OCI-LY3 (cell line): ENCODE measurements around the gene RNFT2.

Experiments used
- H2AFZ ChIP-seq: fragments of 200-600, 300-600 bp; shearing (Covaris generic); 2 replicates; pipeline ENCODE4 v1.6.0; 2014; ENCODE audit warnings: antibody characterized with exemption, low read depth, low read length
- H3K27ac ChIP-seq: fragments of 200-600, 300-600 bp; sonication (generic); 2 replicates; pipeline ENCODE4 v1.5.1; 2014; ENCODE audit warnings: mild to moderate bottlenecking, low read length, moderate library complexity, mixed read lengths
- H3K27me3 ChIP-seq: fragments of 200-600, 300-600 bp; sonication (generic); 2 replicates; pipeline ENCODE4 v1.6.1; 2014; ENCODE audit warnings: low read depth, low read length, mixed read lengths
- H3K36me3 ChIP-seq: fragments of 200-600, 300-600 bp; sonication (generic); replicated peaks from 2 replicates; pipeline ENCODE3; 2014; ENCODE audit warnings: low read depth, low read length, mixed read lengths
- H3K4me1 ChIP-seq: fragments of 300-600, 200-600 bp; sonication (generic); 2 replicates; pipeline ENCODE4 v1.6.1; 2014; ENCODE audit warnings: low read length, mixed read lengths
- H3K4me2 ChIP-seq: fragments of 200-600, 300-600 bp; sonication (generic); 2 replicates; pipeline ENCODE4 v1.6.1; 2014; ENCODE audit warnings: low read length, mixed read lengths
- H3K4me3 ChIP-seq: fragments of 300-600, 200-600 bp; sonication (generic); 2 replicates; pipeline ENCODE4 v1.5.1; 2014; ENCODE audit warnings: antibody characterized with exemption, mild to moderate bottlenecking, low read length, moderate library complexity
- H3K79me2 ChIP-seq: fragments of 300-600, 200-600 bp; shearing (Covaris generic); 2 replicates; pipeline ENCODE4 v1.6.1; 2014; ENCODE audit warnings: mild to moderate bottlenecking, low read length, mixed read lengths
- H3K9ac ChIP-seq: fragments of 300-600, 200-600 bp; shearing (Covaris generic); 2 replicates; pipeline ENCODE4 v1.6.0; 2014; ENCODE audit warnings: mild to moderate bottlenecking, low read length, moderate library complexity
- H3K9me3 ChIP-seq: fragments of 200-600, 300-600 bp; shearing (Covaris generic); 2 replicates; pipeline ENCODE4 v1.6.1; 2014; ENCODE audit warnings: low read length, mixed read lengths; ENCODE audit not compliant: insufficient read depth
- H4K20me1 ChIP-seq: fragments of 200-600, 300-600 bp; sonication (generic); 2 replicates; pipeline ENCODE4 v1.6.1; 2016; ENCODE audit warnings: low read length, mixed read lengths; ENCODE audit not compliant: insufficient read depth
- CTCF ChIP-seq: fragments of 200-600, 300-600 bp; sonication (generic); IDR thresholded peaks from 2 replicates; pipeline ENCODE4 v1.5.1; 2014; ENCODE audit warnings: antibody characterized with exemption, low read length, low read depth
- EZH2phosphoT487 ChIP-seq: fragments of 200-600 bp; shearing (Covaris generic); IDR thresholded peaks from 2 replicates; pipeline ENCODE4 v1.6.1; 2018; ENCODE audit warnings: antibody characterized with exemption, mixed run types, low read depth

Gene RNFT2

DNA sequence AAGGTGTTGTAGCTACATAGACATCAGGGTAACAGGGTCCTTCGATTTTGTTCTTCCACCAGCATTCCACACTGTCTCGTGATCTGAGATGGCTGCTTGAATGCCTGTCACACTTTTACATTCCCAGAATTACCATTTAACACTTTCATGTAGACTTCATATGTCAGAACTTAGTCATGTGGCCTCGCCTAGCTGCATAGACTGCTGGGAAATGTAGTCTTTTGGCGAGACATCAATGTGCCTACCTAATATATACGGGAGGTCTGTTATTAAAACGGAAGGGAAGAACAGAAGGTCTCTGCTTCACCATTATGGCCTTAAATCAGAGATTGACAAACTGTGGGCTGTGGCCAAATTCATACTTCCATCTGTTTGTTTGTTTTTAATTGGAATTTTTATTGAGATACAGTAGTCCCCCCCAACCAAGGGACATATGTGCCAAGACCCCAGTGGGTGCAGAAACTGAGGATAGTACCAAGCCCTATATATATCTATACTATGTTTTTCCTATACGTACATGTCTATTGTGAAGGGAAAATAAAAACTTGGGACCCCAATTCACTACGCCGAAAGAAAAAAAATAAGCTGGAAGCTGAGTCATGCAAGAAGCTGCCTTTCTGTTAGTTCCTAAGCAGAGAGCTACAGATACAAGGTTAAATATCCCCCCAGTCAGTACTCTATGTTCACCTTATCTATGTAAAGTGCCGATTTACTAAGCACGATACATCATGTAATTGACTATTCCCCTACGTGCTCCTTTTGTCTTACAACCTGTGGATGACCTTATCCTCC lies 154.4 kb downstream of the RNFT2 start:
- Histone ChIP-seq H2AFZ (peak overlapping the region; percentile 39; the same call in 1 of the 2 replicates), H3K4me2 (peak overlapping the region; percentile 24; the same call in 1 of the 2 replicates), H4K20me1 (no peaks in the 10 kb centered on the region), H3K4me1 (no peaks in the 10 kb centered on the region), H3K27ac (no peak overlapping the region), H3K9me3 (no peaks in the 10 kb centered on the region; the same call in 1 of the 2 replicates), H3K36me3 (no peaks in the 10 kb centered on the region), H3K79me2 (no peaks in the 10 kb centered on the region), H3K9ac (no peak overlapping the region), H3K4me3 (no peak overlapping the region), H3K27me3 (peaks cover 13% of the 10 kb centered on the region)
- TF ChIP-seq CTCF (no peak), EZH2phosphoT487 (no peak)

DNA sequence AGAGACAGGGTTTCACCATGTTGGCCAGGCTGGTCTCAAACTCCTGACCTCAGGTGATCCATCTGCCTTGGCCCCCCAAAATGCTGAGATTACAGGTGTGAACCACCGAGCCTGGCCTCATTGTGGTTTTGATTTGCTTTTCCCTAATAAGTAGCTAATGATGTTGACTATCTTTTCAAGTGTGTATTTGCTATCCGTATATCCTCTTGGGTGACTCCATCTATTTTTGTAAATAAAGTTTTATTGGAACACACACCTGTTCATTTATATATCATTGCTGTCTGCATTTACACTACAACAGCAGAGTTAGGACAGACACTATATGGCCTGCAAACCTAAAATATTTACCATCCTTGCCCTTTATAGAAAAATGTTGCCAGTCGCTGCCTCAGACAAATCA lies 156.8 kb downstream of the RNFT2 start:
- Histone ChIP-seq H3K27me3 (peaks cover 20% of the 10 kb centered on the region), H3K4me1 (no peaks in the 10 kb centered on the region), H3K9me3 (no peaks in the 10 kb centered on the region; the same call in 1 of the 2 replicates), H3K36me3 (no peaks in the 10 kb centered on the region), H3K9ac (no peak overlapping the region), H3K27ac (no peak overlapping the region), H3K4me2 (no peak overlapping the region), H4K20me1 (no peaks in the 10 kb centered on the region), H3K4me3 (no peak overlapping the region), H3K79me2 (no peaks in the 10 kb centered on the region), H2AFZ (no peak overlapping the region)
- TF ChIP-seq CTCF (no peak), EZH2phosphoT487 (no peak)

GRCh38 chr12:116896411-116896924 lies 158.4 kb downstream of the RNFT2 start:
- TF ChIP-seq EZH2phosphoT487 (no peak), CTCF (no peak)
- no peak overlapping the region for H3K27ac ChIP-seq
- H4K20me1 ChIP-seq, result no peaks in the 10 kb centered on the region
- H3K36me3 ChIP-seq, result no peaks in the 10 kb centered on the region
- H3K79me2 ChIP-seq, result no peaks in the 10 kb centered on the region
- no peaks in the 10 kb centered on the region for H3K4me1 ChIP-seq
- no peak overlapping the region for H2AFZ ChIP-seq
- H3K9me3 ChIP-seq, result no peaks in the 10 kb centered on the region; the same call in 1 of the 2 replicates
- H3K4me2 ChIP-seq, result no peak overlapping the region
- H3K4me3 ChIP-seq, result no peak overlapping the region
- H3K9ac ChIP-seq, result no peak overlapping the region
- H3K27me3 ChIP-seq, result peaks cover 22% of the 10 kb centered on the region

- TF ChIP-seq EZH2phosphoT487 (no peak), CTCF (no peak)
- Histone ChIP-seq H3K4me1 (no peaks in the 10 kb centered on the region), H3K4me2 (no peak overlapping the region), H3K36me3 (no peaks in the 10 kb centered on the region), H3K27ac (no peak overlapping the region), H2AFZ (no peak overlapping the region), H3K79me2 (no peaks in the 10 kb centered on the region), H3K9me3 (no peaks in the 10 kb centered on the region; the same call in 1 of the 2 replicates), H3K4me3 (no peak overlapping the region), H3K9ac (no peak overlapping the region), H3K27me3 (peaks cover 26% of the 10 kb centered on the region), H4K20me1 (no peaks in the 10 kb centered on the region)
Observed at GRCh38 chr12:116897476-116897875, 159.4 kb downstream of the RNFT2 start.
